Osteoblast (primary cell): ENCODE data around the gene ABLIM2. TPM values are rescaled to one million over a fixed set of nuclear protein-coding genes. Genes with fewer than 3 reads are reported as not detected.

Experiments used
- DNase-seq: peaks from one replicate; pipeline ENCODE4 v3.0.0; 2011; ENCODE audit warnings: low spot score, mixed read lengths; ENCODE audit not compliant: insufficient read length; ENCODE audit errors: missing footprints
- H2AFZ ChIP-seq: 2 replicates; pipeline ENCODE4 v1.6.0; 2011; ENCODE audit warnings: mild to moderate bottlenecking, low read length
- H3K27ac ChIP-seq: 2 replicates; pipeline ENCODE4 v1.5.1; 2011; ENCODE audit warnings: mild to moderate bottlenecking, low read depth, low read length, moderate library complexity
- H3K27me3 ChIP-seq: 2 replicates; pipeline ENCODE4 v1.6.0; 2012; ENCODE audit warnings: mild to moderate bottlenecking, control low read depth, inconsistent platforms, low read length, moderate library complexity; ENCODE audit not compliant: insufficient read depth
- H3K36me3 ChIP-seq: 2 replicates; pipeline ENCODE4 v1.5.1; 2011; ENCODE audit warnings: mild to moderate bottlenecking, low read length, control low read depth, moderate library complexity; ENCODE audit not compliant: insufficient read depth
- H3K4me1 ChIP-seq: 2 replicates; pipeline ENCODE4 v1.5.1; 2011; ENCODE audit warnings: mild to moderate bottlenecking, low read length, control low read depth, moderate library complexity; ENCODE audit not compliant: insufficient read depth
- H3K4me2 ChIP-seq: 2 replicates; pipeline ENCODE4 v1.6.0; 2011; ENCODE audit warnings: mild to moderate bottlenecking, low read length; ENCODE audit not compliant: insufficient read depth
- H3K4me3 ChIP-seq: fragments of 200-600 bp; sonication (generic); 3 replicates; pipeline ENCODE4 v1.5.1; 2012; ENCODE audit warnings: mild to moderate bottlenecking, low read length, inconsistent platforms; ENCODE audit not compliant: insufficient read depth
- H3K79me2 ChIP-seq: 2 replicates; pipeline ENCODE4 v1.6.0; 2012; ENCODE audit warnings: mild to moderate bottlenecking, low read length, control low read depth, inconsistent platforms; ENCODE audit not compliant: insufficient read depth
- H3K9me3 ChIP-seq: 2 replicates; pipeline ENCODE4 v1.5.1; 2011; ENCODE audit warnings: low read depth, low read length, control low read depth
- H4K20me1 ChIP-seq: 2 replicates; pipeline ENCODE4 v1.6.0; 2012; ENCODE audit warnings: mild to moderate bottlenecking, low read length, control low read depth; ENCODE audit not compliant: insufficient read depth
- total RNA-seq: library from RNA; depleted of rRNA; stranded (reverse); fragments of >200 nt; gene quantifications from 2 replicates; pipeline ENCODE4 v1.2.3, GENCODE V29; 2012
- TF ChIP-seq, protein P1 (sequence below): IDR thresholded peaks from 2 replicates; pipeline ENCODE4 v1.5.1; 2011; ENCODE audit warnings: mild to moderate bottlenecking, low read depth, low read length, moderate library complexity; ENCODE audit errors: extremely low read depth

The ABLIM2 gene
- total RNA-seq, 1 donor, result 0.36 TPM

DNA sequence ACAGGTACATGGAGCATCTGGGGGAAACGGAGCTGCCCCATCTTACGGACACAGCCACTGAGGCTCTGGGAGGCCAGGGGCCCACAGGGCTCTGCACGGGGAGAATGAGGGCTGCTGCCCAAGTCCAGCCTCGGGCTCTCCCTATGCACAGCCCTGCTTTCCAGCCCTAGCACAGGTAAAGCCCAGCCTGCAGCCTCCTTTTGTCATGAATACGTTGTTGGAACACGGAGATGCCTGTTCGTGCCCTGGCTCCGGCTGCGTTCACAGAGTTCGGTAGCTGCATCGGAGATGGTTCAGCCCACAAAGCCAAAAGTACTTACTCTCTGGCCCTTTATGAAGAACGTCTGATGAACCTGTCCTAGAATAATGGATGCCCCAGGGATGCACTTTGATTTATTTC lies 150.2 kb downstream of the ABLIM2 start:
- Histone ChIP-seq H3K27ac (no peak overlapping the region), H3K9me3 (no peaks in the 10 kb centered on the region), H3K27me3 (peaks cover 58% of the 10 kb centered on the region), H3K4me2 (no peak overlapping the region), H3K4me1 (no peaks in the 10 kb centered on the region), H4K20me1 (no peaks in the 10 kb centered on the region), H2AFZ (no peak overlapping the region), H3K79me2 (no peaks in the 10 kb centered on the region), H3K36me3 (no peaks in the 10 kb centered on the region), H3K4me3 (no peak overlapping the region)
- peak; percentile 17 for DNase-seq
- TF ChIP-seq, protein P1, sequence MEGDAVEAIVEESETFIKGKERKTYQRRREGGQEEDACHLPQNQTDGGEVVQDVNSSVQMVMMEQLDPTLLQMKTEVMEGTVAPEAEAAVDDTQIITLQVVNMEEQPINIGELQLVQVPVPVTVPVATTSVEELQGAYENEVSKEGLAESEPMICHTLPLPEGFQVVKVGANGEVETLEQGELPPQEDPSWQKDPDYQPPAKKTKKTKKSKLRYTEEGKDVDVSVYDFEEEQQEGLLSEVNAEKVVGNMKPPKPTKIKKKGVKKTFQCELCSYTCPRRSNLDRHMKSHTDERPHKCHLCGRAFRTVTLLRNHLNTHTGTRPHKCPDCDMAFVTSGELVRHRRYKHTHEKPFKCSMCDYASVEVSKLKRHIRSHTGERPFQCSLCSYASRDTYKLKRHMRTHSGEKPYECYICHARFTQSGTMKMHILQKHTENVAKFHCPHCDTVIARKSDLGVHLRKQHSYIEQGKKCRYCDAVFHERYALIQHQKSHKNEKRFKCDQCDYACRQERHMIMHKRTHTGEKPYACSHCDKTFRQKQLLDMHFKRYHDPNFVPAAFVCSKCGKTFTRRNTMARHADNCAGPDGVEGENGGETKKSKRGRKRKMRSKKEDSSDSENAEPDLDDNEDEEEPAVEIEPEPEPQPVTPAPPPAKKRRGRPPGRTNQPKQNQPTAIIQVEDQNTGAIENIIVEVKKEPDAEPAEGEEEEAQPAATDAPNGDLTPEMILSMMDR, result no peak

DNA sequence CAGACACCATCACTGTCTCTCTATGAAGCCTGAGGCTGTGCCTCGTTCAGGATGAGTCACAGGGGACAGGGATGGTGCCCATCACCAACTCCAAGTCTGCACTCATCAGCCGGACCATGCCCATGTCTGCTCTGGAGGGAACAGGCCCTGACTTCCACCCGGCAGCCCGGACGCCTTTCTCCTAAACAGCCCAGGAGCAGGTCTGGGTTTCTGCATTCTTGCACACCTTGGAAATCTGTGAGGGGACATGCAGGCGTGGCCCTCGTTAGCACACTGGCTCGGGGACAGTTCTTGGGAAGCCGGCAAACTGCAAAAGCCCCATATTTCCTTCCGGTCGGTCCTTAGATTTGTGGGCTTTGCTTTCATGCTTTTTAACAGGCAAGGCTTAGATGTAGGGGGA lies 151.0 kb downstream of the ABLIM2 start:
- H4K20me1 ChIP-seq, result no peaks in the 10 kb centered on the region
- H3K9me3 ChIP-seq, result no peaks in the 10 kb centered on the region
- DNase-seq, result peak; percentile 31
- H3K79me2 ChIP-seq, result no peaks in the 10 kb centered on the region
- H3K27me3 ChIP-seq, result peaks cover 61% of the 10 kb centered on the region
- H2AFZ ChIP-seq, result no peak overlapping the region
- TF ChIP-seq, protein P1, result no peak
- no peak overlapping the region for H3K4me2 ChIP-seq
- no peak overlapping the region for H3K27ac ChIP-seq
- no peaks in the 10 kb centered on the region for H3K4me1 ChIP-seq
- H3K36me3 ChIP-seq, result no peaks in the 10 kb centered on the region
- no peak overlapping the region for H3K4me3 ChIP-seq

DNA sequence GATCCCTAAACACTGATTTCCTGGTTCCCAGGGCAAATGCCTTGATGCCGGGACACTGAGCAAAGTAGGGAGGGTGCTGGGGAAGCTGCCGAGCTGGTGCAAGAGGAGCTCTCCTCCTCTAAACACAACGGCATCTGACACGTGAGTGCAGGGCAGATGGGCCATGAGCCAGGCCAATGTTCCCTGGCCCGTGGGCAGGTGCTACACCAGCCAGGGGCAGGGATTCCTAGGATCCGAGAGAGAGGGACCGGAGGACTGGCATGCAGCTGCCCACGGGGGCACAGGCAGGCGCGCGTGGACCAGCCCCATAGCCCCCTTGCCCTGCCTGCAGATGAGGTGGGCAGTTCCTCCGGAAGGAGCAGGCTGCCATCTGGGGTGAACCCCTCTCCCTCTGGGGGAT lies 152.1 kb downstream of the ABLIM2 start:
- Histone ChIP-seq H3K9me3 (no peaks in the 10 kb centered on the region), H3K79me2 (no peaks in the 10 kb centered on the region), H3K4me2 (no peak overlapping the region), H3K27me3 (peaks cover 62% of the 10 kb centered on the region), H2AFZ (no peak overlapping the region), H3K36me3 (no peaks in the 10 kb centered on the region), H3K4me3 (no peak overlapping the region), H3K27ac (no peak overlapping the region), H4K20me1 (no peaks in the 10 kb centered on the region), H3K4me1 (no peaks in the 10 kb centered on the region)
- TF ChIP-seq, protein P1, result no peak
- peak; percentile 52 for DNase-seq

DNA sequence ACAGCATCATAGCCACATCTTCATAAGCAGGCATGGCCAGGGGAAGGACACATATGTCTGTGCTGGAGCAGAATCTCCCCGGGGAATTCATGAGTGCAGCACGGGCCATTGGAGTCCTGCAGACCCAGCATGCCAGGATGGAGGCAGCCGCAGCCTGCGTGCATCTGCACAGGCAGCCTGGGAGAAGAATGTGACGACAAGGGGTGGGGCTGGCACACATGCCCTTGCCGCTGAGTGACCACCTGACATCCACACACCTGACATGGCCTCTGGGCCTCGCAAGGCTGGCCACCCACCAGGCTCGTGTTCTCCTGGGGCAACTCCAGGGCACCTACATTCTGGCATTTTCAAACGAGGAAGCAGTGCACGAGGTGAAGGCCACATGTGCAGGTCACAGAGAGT lies 152.8 kb downstream of the ABLIM2 start:
- no peak overlapping the region for H2AFZ ChIP-seq
- H3K4me2 ChIP-seq, result no peak overlapping the region
- no peaks in the 10 kb centered on the region for H3K36me3 ChIP-seq
- H3K9me3 ChIP-seq, result no peaks in the 10 kb centered on the region
- H4K20me1 ChIP-seq, result no peaks in the 10 kb centered on the region
- H3K27me3 ChIP-seq, result peaks cover 55% of the 10 kb centered on the region
- no peaks in the 10 kb centered on the region for H3K79me2 ChIP-seq
- no peak overlapping the region for H3K27ac ChIP-seq
- no peaks in the 10 kb centered on the region for H3K4me1 ChIP-seq
- H3K4me3 ChIP-seq, result no peak overlapping the region
- DNase-seq, result peak; percentile 74
- TF ChIP-seq, protein P1, result no peak
